Measurements from ENCODE around the gene NCLN. TPM values are rescaled to one million over a fixed set of nuclear protein-coding genes. Genes with fewer than 3 reads are reported as not detected.

NCLN gene
- total RNA-seq, 1 donor from 2014 or later, result 63.0 TPM

- no peak for DNase-seq (ENCODE audit: low spot score)
- Mint-ChIP-seq H3K9me3 (ENCODE audit: unreplicated experiment) (no peaks in the 10 kb centered on the region), H3K27ac (ENCODE audit: unreplicated experiment) (no peak overlapping the region), H3K27me3 (ENCODE audit: unreplicated experiment) (peaks cover 6% of the 10 kb centered on the region), H3K4me1 (ENCODE audit: unreplicated experiment) (peaks cover 8% of the 10 kb centered on the region), H3K36me3 (ENCODE audit: low read depth, unreplicated experiment) (peaks cover 6% of the 10 kb centered on the region), H3K4me3 (ENCODE audit: unreplicated experiment) (no peak overlapping the region)
- TF ChIP-seq CTCF (IDR thresholded peaks at IDR 0.05; ENCODE audit: unreplicated experiment), result no peak
Observed at GRCh38 chr19:3148503-3148902, 37.2 kb upstream of the NCLN start.

DNA sequence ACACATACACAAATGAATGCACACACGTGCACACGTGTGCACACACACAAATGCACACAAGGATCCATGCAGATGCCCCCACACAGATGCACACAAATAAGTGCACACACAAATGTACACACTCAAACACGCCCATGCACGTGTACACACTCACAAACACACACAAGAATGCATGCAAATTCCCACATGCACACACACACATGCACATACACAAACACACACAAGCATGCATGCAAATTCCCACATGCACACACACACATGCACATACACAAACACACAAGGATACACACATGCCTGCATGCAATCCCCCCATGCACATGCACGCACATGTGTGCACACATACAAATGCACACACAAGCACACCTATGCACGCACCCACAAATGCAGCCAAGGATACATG, 36.6 kb upstream of the NCLN start:
- peaks cover 6% of the 10 kb centered on the region for H3K36me3 Mint-ChIP-seq (ENCODE audit: low read depth, unreplicated experiment)
- no peak overlapping the region for H3K4me3 Mint-ChIP-seq (ENCODE audit: unreplicated experiment)
- TF ChIP-seq CTCF (IDR thresholded peaks at IDR 0.05; ENCODE audit: unreplicated experiment), result no peak
- peaks cover 8% of the 10 kb centered on the region for H3K4me1 Mint-ChIP-seq (ENCODE audit: unreplicated experiment)
- peak overlapping the region; percentile 65 for H3K27ac Mint-ChIP-seq (ENCODE audit: unreplicated experiment)
- H3K9me3 Mint-ChIP-seq (ENCODE audit: unreplicated experiment), result no peaks in the 10 kb centered on the region
- no peak for DNase-seq (ENCODE audit: low spot score)
- peaks cover 6% of the 10 kb centered on the region for H3K27me3 Mint-ChIP-seq (ENCODE audit: unreplicated experiment)

- peak overlapping the region; percentile 65 for H3K27ac Mint-ChIP-seq (ENCODE audit: unreplicated experiment)
- no peak overlapping the region for H3K4me3 Mint-ChIP-seq (ENCODE audit: unreplicated experiment)
- peaks cover 7% of the 10 kb centered on the region for H3K27me3 Mint-ChIP-seq (ENCODE audit: unreplicated experiment)
- no peak for TF ChIP-seq CTCF (IDR thresholded peaks at IDR 0.05; ENCODE audit: unreplicated experiment)
- peaks cover 6% of the 10 kb centered on the region for H3K36me3 Mint-ChIP-seq (ENCODE audit: low read depth, unreplicated experiment)
- DNase-seq (ENCODE audit: low spot score), result no peak
- H3K9me3 Mint-ChIP-seq (ENCODE audit: unreplicated experiment), result no peaks in the 10 kb centered on the region
- peaks cover 8% of the 10 kb centered on the region for H3K4me1 Mint-ChIP-seq (ENCODE audit: unreplicated experiment)
Observed at GRCh38 chr19:3149526-3150505, 35.9 kb upstream of the NCLN start.

DNA sequence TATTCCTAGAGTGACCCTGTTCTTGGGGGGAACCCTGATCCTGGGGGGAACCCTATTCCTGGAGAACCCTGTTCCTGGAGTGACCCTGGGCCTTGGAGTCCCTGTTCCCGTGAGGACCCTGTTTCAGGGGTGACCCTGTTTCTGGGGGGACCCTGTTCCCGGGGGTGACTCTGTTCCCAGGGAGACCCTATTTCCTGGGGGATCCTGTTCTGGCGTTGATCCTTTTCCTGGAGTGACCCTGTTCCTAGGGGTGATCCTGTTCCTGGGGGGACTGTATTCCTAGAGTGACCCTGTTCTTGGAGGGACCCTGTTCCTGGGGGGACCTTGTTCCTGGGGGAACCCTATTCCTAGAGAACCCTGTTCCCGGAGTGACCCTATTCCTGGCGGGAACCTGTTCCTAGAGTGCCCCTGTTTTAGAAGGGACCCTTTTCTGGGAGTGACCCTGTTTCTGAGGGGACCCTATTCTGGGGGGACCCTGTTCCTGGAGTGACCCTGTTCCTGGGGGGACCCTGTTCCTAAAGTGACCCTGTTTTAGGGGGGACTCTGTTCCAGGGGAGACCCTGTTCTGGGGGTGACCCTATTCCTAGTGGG, 34.9 kb upstream of the NCLN start:
- peaks cover 6% of the 10 kb centered on the region for H3K36me3 Mint-ChIP-seq (ENCODE audit: low read depth, unreplicated experiment)
- no peaks in the 10 kb centered on the region for H3K9me3 Mint-ChIP-seq (ENCODE audit: unreplicated experiment)
- DNase-seq (ENCODE audit: low spot score), result no peak
- TF ChIP-seq CTCF (IDR thresholded peaks at IDR 0.05; ENCODE audit: unreplicated experiment), result no peak
- H3K4me3 Mint-ChIP-seq (ENCODE audit: unreplicated experiment), result no peak overlapping the region
- peaks cover 7% of the 10 kb centered on the region for H3K27me3 Mint-ChIP-seq (ENCODE audit: unreplicated experiment)
- H3K27ac Mint-ChIP-seq (ENCODE audit: unreplicated experiment), result no peak overlapping the region
- peaks cover 8% of the 10 kb centered on the region for H3K4me1 Mint-ChIP-seq (ENCODE audit: unreplicated experiment)
